ENCODE results near the gene TOR2A.

Gene TOR2A

GRCh38 chr9:127712867-127713266, 22.2 kb downstream of the TOR2A start:
- no peaks in the 10 kb centered on the region; the same call in 1 of the 2 replicates for H4K20me1 ChIP-seq (ENCODE audit: insufficient read depth, low read length)
- no peak overlapping the region for H2AFZ ChIP-seq (ENCODE audit: low read depth, low read length)
- no peaks in the 10 kb centered on the region for H3K36me3 ChIP-seq (replicated peaks; ENCODE audit: low read depth, low read length)
- H3K27me3 ChIP-seq (ENCODE audit: low read depth, low read length), result no peaks in the 10 kb centered on the region
- H3K27ac ChIP-seq (ENCODE audit: low read length), result no peak overlapping the region
- no peaks in the 10 kb centered on the region for H3K9me3 ChIP-seq (ENCODE audit: insufficient read depth, low read length)
- H3K4me2 ChIP-seq (ENCODE audit: low read length), result no peak overlapping the region
- H3K79me2 ChIP-seq (ENCODE audit: low read length), result no peaks in the 10 kb centered on the region
- TF ChIP-seq EZH2phosphoT487 (IDR thresholded peaks at IDR 0.05; ENCODE audit: low read depth), result no peak
- TF ChIP-seq CTCF (IDR thresholded peaks at IDR 0.05; ENCODE audit: low read depth, low read length), result no peak
- H3K4me1 ChIP-seq (ENCODE audit: low read length), result peaks cover 8% of the 10 kb centered on the region
- no peak overlapping the region for H3K9ac ChIP-seq (ENCODE audit: low read length)
- H3K4me3 ChIP-seq (ENCODE audit: low read length), result no peak overlapping the region

GRCh38 chr9:127712371-127712770, 22.7 kb downstream of the TOR2A start:
- no peak overlapping the region for H3K9ac ChIP-seq (ENCODE audit: low read length)
- no peak overlapping the region for H3K4me3 ChIP-seq (ENCODE audit: low read length)
- H3K79me2 ChIP-seq (ENCODE audit: low read length), result no peaks in the 10 kb centered on the region
- TF ChIP-seq EZH2phosphoT487 (IDR thresholded peaks at IDR 0.05; ENCODE audit: low read depth) (no peak), CTCF (IDR thresholded peaks at IDR 0.05; ENCODE audit: low read depth, low read length) (no peak)
- no peaks in the 10 kb centered on the region for H3K36me3 ChIP-seq (replicated peaks; ENCODE audit: low read depth, low read length)
- H3K4me1 ChIP-seq (ENCODE audit: low read length), result peaks cover 8% of the 10 kb centered on the region
- H3K9me3 ChIP-seq (ENCODE audit: insufficient read depth, low read length), result no peaks in the 10 kb centered on the region
- no peak overlapping the region for H2AFZ ChIP-seq (ENCODE audit: low read depth, low read length)
- no peaks in the 10 kb centered on the region; the same call in 1 of the 2 replicates for H4K20me1 ChIP-seq (ENCODE audit: insufficient read depth, low read length)
- H3K27ac ChIP-seq (ENCODE audit: low read length), result no peak overlapping the region
- no peaks in the 10 kb centered on the region for H3K27me3 ChIP-seq (ENCODE audit: low read depth, low read length)
- no peak overlapping the region for H3K4me2 ChIP-seq (ENCODE audit: low read length)

GRCh38 chr9:127711831-127712274, 23.2 kb downstream of the TOR2A start:
- H3K4me1 ChIP-seq (ENCODE audit: low read length), result peaks cover 8% of the 10 kb centered on the region
- H3K9me3 ChIP-seq (ENCODE audit: insufficient read depth, low read length), result no peaks in the 10 kb centered on the region
- TF ChIP-seq EZH2phosphoT487 (IDR thresholded peaks at IDR 0.05; ENCODE audit: low read depth), result no peak
- no peak for TF ChIP-seq CTCF (IDR thresholded peaks at IDR 0.05; ENCODE audit: low read depth, low read length)
- H3K4me3 ChIP-seq (ENCODE audit: low read length), result no peak overlapping the region
- H2AFZ ChIP-seq (ENCODE audit: low read depth, low read length), result no peak overlapping the region
- no peak overlapping the region for H3K27ac ChIP-seq (ENCODE audit: low read length)
- H3K4me2 ChIP-seq (ENCODE audit: low read length), result no peak overlapping the region
- no peaks in the 10 kb centered on the region; the same call in 1 of the 2 replicates for H4K20me1 ChIP-seq (ENCODE audit: insufficient read depth, low read length)
- no peak overlapping the region for H3K9ac ChIP-seq (ENCODE audit: low read length)
- no peaks in the 10 kb centered on the region for H3K27me3 ChIP-seq (ENCODE audit: low read depth, low read length)
- H3K36me3 ChIP-seq (replicated peaks; ENCODE audit: low read depth, low read length), result no peaks in the 10 kb centered on the region
- no peaks in the 10 kb centered on the region for H3K79me2 ChIP-seq (ENCODE audit: low read length)

- Histone ChIP-seq H3K4me1 (ENCODE audit: low read length) (peaks cover 7% of the 10 kb centered on the region), H3K36me3 (replicated peaks; ENCODE audit: low read depth, low read length) (no peaks in the 10 kb centered on the region), H3K79me2 (ENCODE audit: low read length) (no peaks in the 10 kb centered on the region), H2AFZ (ENCODE audit: low read depth, low read length) (no peak overlapping the region), H3K9ac (ENCODE audit: low read length) (no peak overlapping the region), H4K20me1 (ENCODE audit: insufficient read depth, low read length) (no peaks in the 10 kb centered on the region; the same call in 1 of the 2 replicates), H3K9me3 (ENCODE audit: insufficient read depth, low read length) (no peaks in the 10 kb centered on the region), H3K4me3 (ENCODE audit: low read length) (no peak overlapping the region), H3K27me3 (ENCODE audit: low read depth, low read length) (no peaks in the 10 kb centered on the region), H3K4me2 (ENCODE audit: low read length) (no peak overlapping the region), H3K27ac (ENCODE audit: low read length) (no peak overlapping the region)
- TF ChIP-seq CTCF (IDR thresholded peaks at IDR 0.05; ENCODE audit: low read depth, low read length) (no peak), EZH2phosphoT487 (IDR thresholded peaks at IDR 0.05; ENCODE audit: low read depth) (no peak)
Measured at GRCh38 chr9:127711226-127711701, 23.8 kb downstream of the TOR2A start.

Measured in OCI-LY3 (cell line).